NCI-H1436 treated with DMSO at 0.1 percent for 48 hours (cell line): ENCODE data around the gene ATXN7.

ENCODE experiments used
- DNase-seq: peaks from one replicate; lab custom pipeline; 2025; lab: John Stamatoyannopoulos, UW

The ATXN7 gene

GRCh38 chr3:63863150-63864007, at the start of gene ATXN7, which contains the start of gene THOC7:
Gene ATXN7 (plus strand): TSS chr3:63863867. CDS start chr3:63912599, 48,732 bp downstream.
Gene THOC7 (minus strand): TSS chr3:63863805. CDS start chr3:63863790, 15 bp downstream.
- DNase-seq: no peak

GRCh38 chr3:63814237-63814636, 49.4 kb upstream of the ATXN7 start:
- DNase-seq: no peak

- DNase-seq: no peak
Measured at GRCh38 chr3:63817225-63817624, 46.4 kb upstream of the ATXN7 start.

- no peak for DNase-seq
Measured at GRCh38 chr3:63818282-63819150, 45.2 kb upstream of the ATXN7 start.

- DNase-seq: no peak
Measured at GRCh38 chr3:63819151-63819398, 44.6 kb upstream of the ATXN7 start, which contains the start of gene C3orf49. Gene C3orf49 (plus strand): TSS chr3:63819299. CDS start chr3:63819472, 173 bp downstream.

- DNase-seq: no peak
Measured at GRCh38 chr3:63824309-63824708, 39.4 kb upstream of the ATXN7 start.

GRCh38 chr3:63830526-63830925, 33.1 kb upstream of the ATXN7 start:
- no peak for DNase-seq

- DNase-seq: no peak
Measured at GRCh38 chr3:63832395-63832794, 31.3 kb upstream of the ATXN7 start.

GRCh38 chr3:63841704-63842103, 22.0 kb upstream of the ATXN7 start:
- no peak for DNase-seq

- no peak for DNase-seq
Measured at GRCh38 chr3:63842127-63842526, 21.5 kb upstream of the ATXN7 start.

- DNase-seq: no peak
Measured at GRCh38 chr3:63845215-63845614, 18.5 kb upstream of the ATXN7 start.

GRCh38 chr3:63847718-63848450, 15.8 kb upstream of the ATXN7 start:
- no peak for DNase-seq

GRCh38 chr3:63849175-63849574, 14.5 kb upstream of the ATXN7 start:
- no peak for DNase-seq

GRCh38 chr3:63851287-63851686, 12.4 kb upstream of the ATXN7 start:
- DNase-seq: no peak

- no peak for DNase-seq
Measured at GRCh38 chr3:63853106-63853505, 10.6 kb upstream of the ATXN7 start.

- DNase-seq: no peak
Measured at GRCh38 chr3:63855333-63855940, 8.2 kb upstream of the ATXN7 start.

GRCh38 chr3:63857311-63857710, 6.4 kb upstream of the ATXN7 start:
- no peak for DNase-seq

GRCh38 chr3:63860776-63861175, 2.9 kb upstream of the ATXN7 start:
- no peak for DNase-seq

- DNase-seq: no peak
Measured at GRCh38 chr3:63861306-63861705, 2.4 kb upstream of the ATXN7 start.

GRCh38 chr3:63862804-63863149, 890 bp upstream of the ATXN7 start:
- no peak for DNase-seq

GRCh38 chr3:63864008-63864964, 619 bp downstream of the ATXN7 start:
- no peak for DNase-seq
